AG04449 (cell line): ENCODE results near the gene ABCC8.

Experiments
- CTCF ChIA-PET: fragments of 350-600 bp; formaldehyde crosslinking; extraction: SDS; loops from one replicate; lab custom pipeline; 2021; ENCODE audit warnings: antibody characterized with exemption; lab: Yijun Ruan, JAX
- POLR2A ChIA-PET: fragments of 400-600, 350-600 bp; formaldehyde crosslinking; extraction: SDS; loops from one replicate; lab custom pipeline; 2020; ENCODE audit warnings: antibody characterized with exemption, inconsistent platforms; lab: Yijun Ruan, JAX
- DNase-seq: peaks from one replicate; pipeline ENCODE4 v3.0.0-alpha.2; 2010; ENCODE audit warnings: low read depth, low spot score
- H3K4me3 ChIP-seq: 2 replicates; pipeline ENCODE4 v1.5.1; 2011; ENCODE audit warnings: low read depth, mild to moderate bottlenecking, control low read depth, low read length
- CTCF ChIP-seq: IDR thresholded peaks from one replicate; pipeline ENCODE4 v1.5.1; 2011; ENCODE audit warnings: mild to moderate bottlenecking, moderate library complexity, low read length, control low read depth, inconsistent platforms; ENCODE audit not compliant: insufficient read depth; ENCODE audit errors: missing control alignments

ABCC8 gene

GRCh38 chr11:17502630-17503029 lies 26.0 kb upstream of the ABCC8 start:
- ChIA-PET CTCF (interaction anchor here (1.5 to 9.4 kb wide), 5 partner anchors 8 to 273 kb away, joined by 3 to 116 read pairs (median 8); no protein-coding TSS in a partner anchor), POLR2A (no interaction called here)
- no peak for TF ChIP-seq CTCF
- no peak overlapping the region for H3K4me3 ChIP-seq
- no peak for DNase-seq

- no peak for DNase-seq
- ChIA-PET POLR2A (no interaction called here), CTCF (interaction anchor here (1.1 to 9.4 kb wide), 4 partner anchors 9 to 118 kb away, joined by 3 to 116 read pairs (median 8); no protein-coding TSS in a partner anchor)
- TF ChIP-seq CTCF = no peak
- H3K4me3 ChIP-seq = no peak overlapping the region
Measured at GRCh38 chr11:17500673-17501072, 24.0 kb upstream of the ABCC8 start.

GRCh38 chr11:17498475-17498874 lies 21.8 kb upstream of the ABCC8 start:
- no peak for DNase-seq
- peak; percentile 25 for TF ChIP-seq CTCF
- no peak overlapping the region for H3K4me3 ChIP-seq
- ChIA-PET CTCF (interaction anchor here (0.9 to 2.7 kb wide), 6 partner anchors 9 to 115 kb away, joined by 3 to 12 read pairs (median 4); no protein-coding TSS in a partner anchor), POLR2A (no interaction called here)

- no peak for TF ChIP-seq CTCF
- CTCF ChIA-PET = interaction anchor here (1.0 to 2.7 kb wide), 3 partner anchors 9 to 114 kb away, joined by 3 to 12 read pairs (median 4); no protein-coding TSS in a partner anchor
- POLR2A ChIA-PET = no interaction called here
Measured at GRCh38 chr11:17498058-17498457, 21.4 kb upstream of the ABCC8 start.

GRCh38 chr11:17496406-17496805 lies 19.8 kb upstream of the ABCC8 start:
- ChIA-PET CTCF (interaction anchor here (1.6 kb wide), 1 partner anchor 266 kb away, joined by 7 read pairs; no protein-coding TSS in a partner anchor), POLR2A (no interaction called here)
- DNase-seq = no peak
- H3K4me3 ChIP-seq = no peak overlapping the region
- no peak for TF ChIP-seq CTCF

More at GRCh38 chr11:17498058-17498457, 21.4 kb upstream of the ABCC8 start:
- no peak overlapping the region for H3K4me3 ChIP-seq
- no peak for DNase-seq

GRCh38 chr11:17494019-17494418 lies 17.4 kb upstream of the ABCC8 start:
- ChIA-PET CTCF (interaction anchor here (0.8 to 3.5 kb wide), 3 partner anchors 10 to 110 kb away, joined by 4 to 12 read pairs (median 8); no protein-coding TSS in a partner anchor), POLR2A (no interaction called here)
- H3K4me3 ChIP-seq = no peak overlapping the region
- DNase-seq = no peak
- TF ChIP-seq CTCF = no peak
